Activated CD4-positive, alpha-beta T cell treated with anti-CD3 and anti-CD28 coated beads, Interleukin-2, amount 10 ng/mL, durations not matched to agents 7 days and 5 days (primary cell): ENCODE measurements around the gene TP53AIP1. TPM values are rescaled to one million over a fixed set of nuclear protein-coding genes. Genes with fewer than 3 reads are reported as not detected.

Source experiments
- CTCF ChIA-PET: fragments of 350-600 bp; sonication (Branson Sonifier 250); formaldehyde crosslinking; loops from one replicate; lab custom pipeline; 2021; ENCODE audit warnings: antibody characterized with exemption; lab: Charles Lee
- POLR2A ChIA-PET: fragments of 350-600 bp; sonication (Branson Sonifier 250); formaldehyde crosslinking; loops from one replicate; lab custom pipeline; 2021; ENCODE audit warnings: antibody characterized with exemption; lab: Charles Lee
- DNase-seq: peaks from one replicate; pipeline ENCODE4 v3.0.0-alpha.2; 2020
- H3K27ac Mint-ChIP-seq: one replicate; pipeline ENCODE4 v1.8.0; 2021; ENCODE audit warnings: mild to moderate bottlenecking, moderate library complexity, mixed read lengths
- H3K27me3 Mint-ChIP-seq: one replicate; pipeline ENCODE4 v1.8.0; 2021; ENCODE audit warnings: mixed read lengths
- H3K36me3 Mint-ChIP-seq: one replicate; pipeline ENCODE4 v1.8.0; 2021; ENCODE audit warnings: low read depth, mixed read lengths
- H3K4me1 Mint-ChIP-seq: one replicate; pipeline ENCODE4 v1.8.0; 2021; ENCODE audit warnings: mixed read lengths
- H3K4me3 Mint-ChIP-seq: one replicate; pipeline ENCODE4 v1.8.0; 2021; ENCODE audit warnings: mild to moderate bottlenecking, moderate library complexity, mixed read lengths
- H3K9me3 Mint-ChIP-seq: one replicate; pipeline ENCODE4 v1.8.0; 2021; ENCODE audit warnings: mixed read lengths
- total RNA-seq, 2 experiments: library from RNA; stranded (reverse); gene quantifications; one replicate each; pipeline ENCODE4 v1.2.3, GENCODE V29; 2021

The TP53AIP1 gene
- total RNA-seq, 2 experiments from 2014 or later, result not detected

DNA sequence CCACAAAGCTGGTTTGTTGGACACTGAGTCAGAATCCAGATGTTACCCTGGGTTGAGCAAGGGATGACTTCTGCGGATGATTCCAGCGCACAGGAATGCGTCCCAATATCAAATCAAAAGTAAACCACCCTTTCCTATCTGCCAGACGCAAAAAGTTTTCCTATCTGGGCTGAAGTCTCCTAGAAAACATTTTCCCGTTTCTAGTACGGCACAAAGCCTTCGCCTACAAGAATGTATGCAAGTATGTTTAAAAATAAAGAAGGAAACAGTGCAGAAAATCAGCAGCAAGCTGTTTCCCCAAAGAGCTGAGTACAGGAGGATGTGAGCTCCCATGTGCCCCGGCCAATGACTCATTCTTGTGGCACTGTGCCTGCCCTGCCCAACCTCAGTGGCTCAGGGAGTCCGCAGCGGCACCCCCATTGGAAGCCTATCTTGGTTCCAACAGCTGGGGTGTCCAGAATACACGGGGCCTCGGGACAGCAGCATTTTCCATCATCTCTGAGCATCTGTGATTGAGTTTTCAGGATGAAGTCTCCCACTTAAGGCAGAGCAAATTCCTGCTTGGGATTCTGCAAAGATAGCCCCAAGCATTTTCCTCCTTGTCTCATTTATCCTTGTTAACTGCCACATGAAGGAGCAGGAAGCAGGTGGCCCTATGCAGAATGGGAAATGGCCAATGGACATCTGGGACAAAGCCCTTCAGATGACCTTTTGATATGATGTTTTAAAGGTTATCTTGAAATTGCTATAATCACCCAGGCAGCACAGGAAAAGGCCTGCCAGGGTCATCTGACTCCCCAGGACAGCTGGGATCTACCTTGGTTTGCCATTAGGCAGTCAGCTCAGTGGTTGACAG, 34.1 kb downstream of the TP53AIP1 start:
- peaks cover 14% of the 10 kb centered on the region for H3K4me1 Mint-ChIP-seq
- ChIA-PET CTCF (interaction anchor here (0.6 to 1.9 kb wide), 4 partner anchors 11 to 165 kb away, joined by 3 to 6 read pairs (median 4); no protein-coding TSS in a partner anchor), POLR2A (no interaction called here)
- no peak for DNase-seq
- H3K27me3 Mint-ChIP-seq, result peaks cover 50% of the 10 kb centered on the region
- no peaks in the 10 kb centered on the region for H3K36me3 Mint-ChIP-seq
- H3K9me3 Mint-ChIP-seq, result no peaks in the 10 kb centered on the region
- H3K27ac Mint-ChIP-seq, result no peak overlapping the region
- H3K4me3 Mint-ChIP-seq, result no peak overlapping the region

DNA sequence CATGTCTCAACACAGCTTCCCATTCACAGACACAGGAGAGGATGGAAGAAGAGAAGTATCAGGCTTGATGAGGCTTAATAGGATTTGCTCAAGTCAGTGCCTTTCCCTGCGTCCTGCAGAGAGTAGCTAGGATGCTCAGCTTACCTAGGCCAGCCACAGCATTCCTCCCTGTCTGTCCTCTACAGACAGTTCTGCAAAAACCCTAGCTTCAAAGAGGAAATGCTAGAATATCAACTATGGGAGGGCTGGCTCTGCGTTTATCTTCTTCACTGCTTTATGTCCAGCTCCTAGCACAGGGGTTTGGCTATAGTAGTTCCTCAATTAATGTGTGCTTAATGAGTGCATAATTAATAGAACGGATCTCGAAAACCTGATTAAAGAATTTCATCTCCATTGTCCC, 35.1 kb downstream of the TP53AIP1 start:
- no peak overlapping the region for H3K4me3 Mint-ChIP-seq
- H3K9me3 Mint-ChIP-seq, result no peaks in the 10 kb centered on the region
- H3K27me3 Mint-ChIP-seq, result peaks cover 61% of the 10 kb centered on the region
- peaks cover 14% of the 10 kb centered on the region for H3K4me1 Mint-ChIP-seq
- DNase-seq, result no peak
- CTCF ChIA-PET, result interaction anchor here (1.2 to 1.9 kb wide), 4 partner anchors 12 to 16 kb away, joined by 3 to 6 read pairs (median 4); no protein-coding TSS in a partner anchor
- POLR2A ChIA-PET, result no interaction called here
- H3K36me3 Mint-ChIP-seq, result no peaks in the 10 kb centered on the region
- no peak overlapping the region for H3K27ac Mint-ChIP-seq

DNA sequence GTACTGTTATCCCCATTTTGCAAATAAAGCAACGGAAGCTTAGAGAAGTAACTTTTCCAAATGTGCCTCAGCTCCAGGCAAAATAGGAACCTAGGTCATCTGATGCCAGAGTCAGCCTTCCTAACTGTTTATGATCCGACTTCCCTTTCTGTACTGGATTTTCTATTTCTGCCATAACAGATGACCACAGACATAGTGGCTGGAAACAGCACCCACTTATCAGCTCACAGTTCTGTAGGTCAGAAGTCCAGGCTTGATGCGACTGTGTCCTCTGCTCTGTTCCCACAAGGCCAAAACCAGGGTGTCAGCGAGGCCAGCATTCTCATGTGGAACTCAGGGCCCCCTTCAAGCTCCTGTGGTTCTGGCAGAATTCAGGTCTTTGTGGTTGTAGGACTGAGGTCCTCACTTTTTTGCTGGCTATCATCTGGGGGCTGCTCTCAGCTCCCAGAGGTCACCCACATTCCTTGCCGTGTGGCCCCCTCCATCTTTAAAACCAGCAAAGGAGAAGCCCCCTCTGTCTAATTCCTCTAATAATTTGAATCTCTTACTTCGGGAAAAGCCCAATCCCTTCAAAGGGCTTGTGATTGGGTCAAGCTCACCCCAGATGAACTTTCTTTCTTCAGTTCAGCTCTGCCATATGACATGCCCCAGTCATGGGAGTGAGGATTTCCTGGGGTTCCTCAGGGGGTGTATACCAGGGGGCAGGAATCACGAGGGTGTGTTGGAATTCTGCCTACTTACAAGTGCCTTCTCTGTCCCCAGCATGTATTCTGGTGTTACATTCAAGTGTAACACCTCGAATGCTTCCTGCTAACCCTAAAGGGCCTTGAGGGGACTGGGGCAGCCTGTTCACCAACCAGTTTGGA, 36.3 kb downstream of the TP53AIP1 start:
- H3K4me1 Mint-ChIP-seq, result peaks cover 14% of the 10 kb centered on the region
- H3K4me3 Mint-ChIP-seq, result peak overlapping the region; percentile 64
- H3K9me3 Mint-ChIP-seq, result no peaks in the 10 kb centered on the region
- no peaks in the 10 kb centered on the region for H3K36me3 Mint-ChIP-seq
- CTCF ChIA-PET, result interaction anchor here (0.6 to 1.7 kb wide), 7 partner anchors 12 to 48 kb away, joined by 3 to 4 read pairs (median 3); no protein-coding TSS in a partner anchor
- POLR2A ChIA-PET, result no interaction called here
- peaks cover 65% of the 10 kb centered on the region for H3K27me3 Mint-ChIP-seq
- H3K27ac Mint-ChIP-seq, result no peak overlapping the region
- DNase-seq, result no peak

DNA sequence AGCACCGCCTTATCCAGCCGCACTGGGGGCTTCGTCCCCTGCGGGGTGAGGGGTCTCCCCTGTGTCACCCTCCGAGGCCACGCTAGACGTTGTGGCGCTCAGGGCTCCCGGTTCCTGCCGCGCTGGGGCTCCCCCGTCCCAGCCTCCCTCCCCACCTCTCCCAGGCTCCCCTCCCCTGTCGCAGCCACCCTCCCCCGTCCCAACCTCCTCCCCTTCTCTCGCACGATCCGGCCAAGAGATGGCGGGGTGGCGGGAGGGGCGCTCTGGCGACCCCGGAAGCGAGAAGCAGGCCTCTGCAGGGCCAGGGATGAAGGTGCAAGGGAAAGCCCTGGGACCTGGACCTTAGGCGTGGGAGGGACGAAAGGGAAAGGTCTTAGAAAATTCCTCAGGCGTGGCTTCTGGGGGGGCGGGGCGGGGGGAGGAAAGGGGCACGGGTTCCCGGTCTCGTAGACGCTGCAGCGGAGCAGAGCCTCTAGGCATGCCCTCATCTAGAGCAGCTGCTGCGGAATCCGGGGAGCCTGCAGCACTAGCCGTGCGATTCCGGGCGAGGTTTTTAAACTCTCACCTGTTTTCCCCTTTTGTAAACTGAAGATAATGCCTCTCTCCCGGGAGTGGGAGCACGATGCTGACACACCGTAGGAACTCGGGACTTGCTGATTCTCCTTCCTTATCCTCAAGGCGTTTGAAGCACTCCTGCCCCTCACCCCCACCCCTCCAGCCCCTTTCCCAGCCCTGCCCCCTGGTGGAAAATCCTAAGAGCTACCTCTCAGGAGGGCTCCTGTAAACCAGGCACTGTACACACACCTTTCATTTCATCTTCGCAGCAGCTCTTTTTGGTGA, 37.1 kb downstream of the TP53AIP1 start:
- POLR2A ChIA-PET, result no interaction called here
- CTCF ChIA-PET, result interaction anchor here (0.6 to 1.4 kb wide), 6 partner anchors 13 to 49 kb away, joined by 3 to 4 read pairs (median 3); no protein-coding TSS in a partner anchor
- H3K4me3 Mint-ChIP-seq, result peak overlapping the region; percentile 64
- H3K36me3 Mint-ChIP-seq, result no peaks in the 10 kb centered on the region
- H3K9me3 Mint-ChIP-seq, result no peaks in the 10 kb centered on the region
- peak; percentile 44 for DNase-seq
- peaks cover 65% of the 10 kb centered on the region for H3K27me3 Mint-ChIP-seq
- peaks cover 14% of the 10 kb centered on the region for H3K4me1 Mint-ChIP-seq
- no peak overlapping the region for H3K27ac Mint-ChIP-seq

DNA sequence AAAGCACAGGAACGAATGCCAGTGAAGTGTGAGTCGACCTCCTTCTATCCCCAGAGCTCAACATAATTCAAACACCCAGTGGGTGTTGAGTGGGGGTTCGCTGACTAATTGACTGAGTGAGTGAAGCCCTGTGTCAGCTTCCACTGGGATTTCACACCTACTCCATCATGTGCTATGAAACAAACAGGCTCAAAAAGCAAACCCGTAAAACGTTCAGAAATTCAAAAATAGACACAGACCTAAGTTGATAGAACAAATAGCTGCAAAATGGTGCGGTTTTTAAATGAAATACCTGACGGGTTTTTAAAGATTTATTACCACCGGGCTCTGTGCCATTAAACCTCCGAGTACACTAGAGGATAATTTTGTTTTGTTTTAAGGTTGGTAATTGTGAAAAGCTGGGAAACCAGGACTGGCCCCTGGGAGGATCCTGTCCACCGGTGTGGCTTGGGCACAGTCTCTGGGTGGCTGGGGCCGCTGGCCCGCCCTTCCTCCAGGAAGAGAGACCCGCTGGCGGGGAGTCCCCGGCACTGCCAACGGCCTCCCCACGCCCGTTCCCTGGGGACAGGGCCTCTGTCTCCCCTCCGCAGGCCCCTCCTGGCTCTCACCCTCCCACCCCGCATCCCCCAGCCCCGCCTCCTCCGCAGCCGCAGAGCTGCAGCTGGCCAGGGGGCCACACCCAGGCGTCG, 37.9 kb downstream of the TP53AIP1 start:
- H3K27me3 Mint-ChIP-seq, result peaks cover 65% of the 10 kb centered on the region
- no peak overlapping the region for H3K27ac Mint-ChIP-seq
- peaks cover 14% of the 10 kb centered on the region for H3K4me1 Mint-ChIP-seq
- ChIA-PET CTCF (interaction anchor here (1.0 to 1.4 kb wide), 3 partner anchors 16 to 21 kb away, joined by 3 to 4 read pairs (median 3); no protein-coding TSS in a partner anchor), POLR2A (no interaction called here)
- H3K36me3 Mint-ChIP-seq, result no peaks in the 10 kb centered on the region
- no peak for DNase-seq
- no peaks in the 10 kb centered on the region for H3K9me3 Mint-ChIP-seq
- H3K4me3 Mint-ChIP-seq, result peak overlapping the region; percentile 19

DNA sequence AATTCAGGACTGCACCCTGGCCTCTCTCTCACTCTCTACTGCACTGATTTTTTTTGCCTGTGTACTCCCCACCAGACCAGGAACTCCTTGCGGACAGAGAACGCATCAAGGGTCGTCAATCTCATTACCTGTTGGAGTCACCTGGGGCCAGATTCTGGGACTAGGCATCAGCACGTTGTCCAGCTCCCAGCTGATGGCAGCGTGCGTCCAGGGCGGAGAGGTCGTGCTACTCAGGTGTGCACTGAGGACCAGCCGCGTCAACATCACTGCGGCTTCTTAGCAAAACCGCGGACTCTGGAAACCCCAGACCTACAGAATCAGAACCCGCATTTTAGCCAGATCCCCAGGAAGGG, 38.4 kb downstream of the TP53AIP1 start:
- POLR2A ChIA-PET, result no interaction called here

DNA sequence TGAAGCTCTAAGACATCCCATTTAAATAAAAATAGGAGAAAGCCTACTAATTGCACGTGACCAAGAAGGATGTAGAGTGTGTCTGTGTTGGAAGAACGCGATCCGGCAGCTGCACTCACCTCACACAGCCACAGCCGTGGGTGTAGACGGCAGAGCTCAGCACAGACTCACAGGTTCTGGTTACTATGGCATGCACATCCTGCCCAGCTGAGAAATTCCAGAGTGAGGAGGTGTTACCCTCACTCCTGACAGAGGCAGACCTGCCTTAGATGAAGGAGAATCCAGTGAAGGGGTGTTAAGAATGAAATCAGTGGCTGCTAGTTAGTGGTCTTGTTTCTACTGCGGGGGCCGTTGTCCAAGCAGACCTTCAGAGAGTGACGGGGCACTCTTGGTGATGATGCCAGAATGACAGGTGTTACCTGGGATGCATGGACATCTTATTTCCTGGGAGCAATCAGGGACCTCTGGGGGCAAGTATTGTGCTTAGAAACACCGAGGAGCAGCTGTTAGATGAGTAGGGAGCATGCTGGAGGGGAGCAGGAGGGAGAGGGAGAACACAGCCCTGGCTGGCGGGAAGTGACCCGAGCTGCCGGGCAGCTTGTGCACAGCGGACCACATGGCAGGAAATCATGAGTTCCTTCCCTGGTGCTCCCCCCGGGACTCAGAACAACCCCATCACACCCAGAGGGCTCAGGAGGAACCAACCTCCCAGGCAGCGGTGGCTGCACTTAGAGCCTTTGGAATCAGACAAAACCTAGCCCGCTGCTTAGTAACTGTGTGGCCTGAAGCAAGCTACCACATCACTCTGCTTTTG, 39.2 kb downstream of the TP53AIP1 start:
- Mint-ChIP-seq H3K27ac (no peak overlapping the region), H3K27me3 (peaks cover 60% of the 10 kb centered on the region), H3K9me3 (no peaks in the 10 kb centered on the region), H3K4me3 (no peak overlapping the region), H3K4me1 (peaks cover 13% of the 10 kb centered on the region), H3K36me3 (no peaks in the 10 kb centered on the region)
- POLR2A ChIA-PET, result no interaction called here
- CTCF ChIA-PET, result interaction anchor here (0.6 to 1.4 kb wide), 3 partner anchors 9 to 53 kb away, joined by 3 read pairs; no protein-coding TSS in a partner anchor
- DNase-seq, result no peak

More for the DNA sequence above, 38.4 kb downstream of the TP53AIP1 start:
- H3K4me1 Mint-ChIP-seq, result peaks cover 14% of the 10 kb centered on the region
- CTCF ChIA-PET, result interaction anchor here (0.6 to 1.4 kb wide), 2 partner anchors 15 to 52 kb away, joined by 3 read pairs; no protein-coding TSS in a partner anchor
- H3K9me3 Mint-ChIP-seq, result no peaks in the 10 kb centered on the region
- no peak for DNase-seq
- H3K4me3 Mint-ChIP-seq, result no peak overlapping the region
- no peak overlapping the region for H3K27ac Mint-ChIP-seq
- peaks cover 64% of the 10 kb centered on the region for H3K27me3 Mint-ChIP-seq
- H3K36me3 Mint-ChIP-seq, result no peaks in the 10 kb centered on the region

DNA sequence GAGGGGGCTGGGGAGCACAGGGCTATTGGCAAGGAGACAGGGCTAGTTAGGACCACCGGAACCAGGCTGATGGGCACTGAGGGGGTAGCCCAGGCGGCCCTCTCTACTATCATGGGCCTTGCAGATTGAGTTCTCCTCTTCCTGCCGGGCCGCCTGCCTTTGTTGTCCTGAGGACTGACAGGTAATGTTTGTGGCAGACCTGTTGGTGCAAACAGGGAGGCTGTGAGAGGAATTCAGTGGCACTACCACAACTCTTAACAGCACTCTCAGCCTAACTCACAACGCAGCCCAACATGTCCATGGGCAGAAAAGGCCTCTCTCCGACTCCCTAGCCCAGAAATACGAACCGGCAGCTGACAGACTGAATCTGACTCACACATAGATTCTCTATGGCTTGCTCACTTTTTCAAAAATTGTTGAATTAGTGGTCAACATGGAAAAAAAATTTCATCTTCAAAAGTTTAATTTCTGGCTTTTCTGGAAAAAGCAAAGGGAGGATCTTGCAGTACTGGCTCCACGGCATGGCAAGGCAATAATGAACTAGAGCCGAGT, 40.1 kb downstream of the TP53AIP1 start:
- ChIA-PET POLR2A (no interaction called here), CTCF (interaction anchor here (1.0 kb wide), 1 partner anchor 10 kb away, joined by 3 read pairs; no protein-coding TSS in a partner anchor)
- Mint-ChIP-seq H3K9me3 (no peaks in the 10 kb centered on the region), H3K27me3 (peaks cover 58% of the 10 kb centered on the region), H3K36me3 (no peaks in the 10 kb centered on the region), H3K4me3 (no peak overlapping the region), H3K4me1 (peaks cover 12% of the 10 kb centered on the region), H3K27ac (no peak overlapping the region)
- DNase-seq, result no peak

DNA sequence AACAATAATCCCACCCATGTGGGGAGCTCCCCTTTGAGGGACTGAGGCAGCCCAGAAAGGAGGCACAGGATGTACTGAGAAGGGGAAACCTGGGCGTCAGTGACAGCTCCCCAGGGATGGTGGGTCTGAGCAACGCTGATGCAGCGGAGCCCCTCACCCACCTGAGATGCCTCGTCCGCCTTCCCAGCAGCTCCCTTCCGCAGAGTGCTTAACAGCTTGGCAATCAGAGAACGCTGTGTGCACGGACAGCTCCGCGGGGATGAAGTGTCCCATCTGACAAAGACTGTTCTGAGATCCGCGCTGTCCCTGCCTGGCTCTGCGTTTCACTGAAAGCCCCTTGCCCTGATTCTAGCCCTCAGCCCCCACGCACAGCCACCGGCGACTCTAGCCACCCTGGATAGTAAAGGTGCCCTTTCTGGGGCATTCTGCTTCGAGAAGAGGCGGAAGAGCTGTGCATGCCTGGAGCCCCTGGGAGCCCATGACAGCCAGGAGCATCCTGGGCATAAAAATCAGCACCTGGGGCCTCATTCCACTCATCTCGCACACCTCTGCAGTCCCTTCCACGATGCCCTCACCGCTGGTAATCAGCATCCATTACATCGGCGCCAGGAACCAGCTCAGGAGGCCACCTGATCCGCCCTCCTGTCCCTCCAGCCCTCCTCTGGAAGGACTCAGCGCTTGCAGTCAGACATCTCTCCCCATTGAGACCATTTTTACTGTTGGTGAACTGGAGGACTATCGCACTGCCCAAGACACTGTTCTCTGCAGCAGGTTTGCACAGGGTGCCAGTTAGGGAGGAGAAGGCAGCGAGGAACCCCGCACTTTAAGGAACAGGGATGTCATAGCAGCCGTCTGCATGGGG, 40.8 kb downstream of the TP53AIP1 start:
- CTCF ChIA-PET, result interaction anchor here (0.6 kb wide), 1 partner anchor 763 kb away, joined by 5 read pairs; no protein-coding TSS in a partner anchor
- Mint-ChIP-seq H3K9me3 (no peaks in the 10 kb centered on the region), H3K4me3 (no peak overlapping the region), H3K36me3 (no peaks in the 10 kb centered on the region), H3K27me3 (peaks cover 56% of the 10 kb centered on the region), H3K4me1 (peaks cover 12% of the 10 kb centered on the region), H3K27ac (no peak overlapping the region)
- DNase-seq, result no peak
- POLR2A ChIA-PET, result no interaction called here

DNA sequence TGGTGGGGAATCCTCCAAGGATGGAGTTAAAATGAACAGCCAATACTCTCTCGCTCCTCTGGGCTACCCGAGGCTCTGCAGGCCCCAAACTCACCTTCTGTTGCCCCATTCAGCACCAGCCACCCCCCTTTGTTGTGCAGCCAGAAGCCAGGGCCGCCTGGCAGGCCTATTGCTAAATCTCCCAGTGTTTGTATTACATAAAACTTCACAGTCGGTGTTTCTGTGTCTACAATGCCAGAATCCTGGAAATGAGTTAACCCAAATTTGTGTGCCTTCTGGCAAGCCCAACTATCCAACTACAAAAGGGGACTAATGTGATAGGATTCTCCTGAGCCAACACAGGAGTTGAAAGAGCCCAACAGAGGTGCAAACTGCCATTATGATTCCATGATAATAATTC, 42.2 kb downstream of the TP53AIP1 start:
- DNase-seq, result no peak
- CTCF ChIA-PET, result no interaction called here
- no peaks in the 10 kb centered on the region for H3K36me3 Mint-ChIP-seq
- peaks cover 49% of the 10 kb centered on the region for H3K27me3 Mint-ChIP-seq
- no peak overlapping the region for H3K27ac Mint-ChIP-seq
- POLR2A ChIA-PET, result no interaction called here
- H3K9me3 Mint-ChIP-seq, result no peaks in the 10 kb centered on the region
- H3K4me1 Mint-ChIP-seq, result peaks cover 5% of the 10 kb centered on the region
- H3K4me3 Mint-ChIP-seq, result no peak overlapping the region
